Urinary bladder (tissue), 4 donors: ENCODE measurements around the gene TMEM184B. TPM values are rescaled to one million over a fixed set of nuclear protein-coding genes. Genes with fewer than 3 reads are reported as not detected.
"Not testable (repeated sequence)": the region's sequence is repeated elsewhere in the genome, so short reads cannot be mapped to it uniquely, and the experiment has no call there.

Experiments
- DNase-seq: peaks from one replicate; pipeline ENCODE4 v3.0.0-alpha.2; 2015; ENCODE audit errors: extremely low spot score
- H3K27ac ChIP-seq: one replicate; pipeline ENCODE4 v1.5.1; 2013; ENCODE audit warnings: low read depth, mild to moderate bottlenecking, moderate library complexity
- H3K36me3 ChIP-seq: one replicate; pipeline ENCODE4 v1.6.1; 2013; ENCODE audit warnings: mild to moderate bottlenecking, moderate library complexity; ENCODE audit not compliant: insufficient read depth
- H3K4me1 ChIP-seq: one replicate; pipeline ENCODE4 v1.6.1; 2013; ENCODE audit warnings: mild to moderate bottlenecking, moderate library complexity; ENCODE audit not compliant: insufficient read depth
- H3K4me3 ChIP-seq: one replicate; pipeline ENCODE4 v1.5.1; 2013; ENCODE audit warnings: low read depth, low read length
- WGBS: extraction: QIAGEN DNeasy Blood & Tissue Kit; methylation state at CpG from one replicate; pipeline ENCODE4 v1.1.7; 2013; 5-methylcytosine and 5-hydroxymethylcytosine counted together
- polyA plus RNA-seq: library from polyadenylated mRNA; stranded (reverse); fragments of 200-250 nt; gene quantifications from one replicate; pipeline ENCODE4 v1.2.3, GENCODE V29; 2013
- total RNA-seq: library from RNA; depleted of rRNA; stranded (reverse); fragments of >200 nt; gene quantifications from one replicate; pipeline ENCODE4 v1.2.3, GENCODE V29; 2014
- donor health status: healthy with polysubstance abuse.
- donor health status: healthy.

The TMEM184B gene
- total and polyA plus RNA-seq, 2 donors, result 24.8 to 51.5 TPM

- Histone ChIP-seq H3K4me3 (no peak overlapping the region), H3K27ac (peak overlapping the region; percentile 63), H3K4me1 (no peaks in the 10 kb centered on the region), H3K36me3 (no peaks in the 10 kb centered on the region)
- 33% methylated on average over 20 of the region's 20 CpGs for WGBS
- no peak for DNase-seq
Observed at GRCh38 chr22:38243007-38243765, 29.6 kb downstream of the TMEM184B start.

- Histone ChIP-seq H3K36me3 (no peaks in the 10 kb centered on the region), H3K27ac (no peak overlapping the region), H3K4me3 (no peak overlapping the region), H3K4me1 (no peaks in the 10 kb centered on the region)
- WGBS, result 58% methylated on average over 6 of the region's 6 CpGs
- DNase-seq, result no peak
Observed at GRCh38 chr22:38240734-38241252, 32.0 kb downstream of the TMEM184B start.

- no peak overlapping the region for H3K4me3 ChIP-seq
- WGBS, result 29% methylated on average over 14 of the region's 14 CpGs
- peak overlapping the region; percentile 63 for H3K27ac ChIP-seq
- DNase-seq, result no peak
- no peaks in the 10 kb centered on the region for H3K4me1 ChIP-seq
- H3K36me3 ChIP-seq, result no peaks in the 10 kb centered on the region
Observed at GRCh38 chr22:38239101-38239761, 33.6 kb downstream of the TMEM184B start.

- Histone ChIP-seq H3K4me1 (no peaks in the 10 kb centered on the region), H3K36me3 (no peaks in the 10 kb centered on the region), H3K27ac (peak overlapping the region; percentile 33), H3K4me3 (no peak overlapping the region)
- DNase-seq, result no peak
- WGBS, result 43% methylated on average over 9 of the region's 9 CpGs
Observed at GRCh38 chr22:38238519-38239071, 34.2 kb downstream of the TMEM184B start.

GRCh38 chr22:38236786-38237185 lies 36.0 kb downstream of the TMEM184B start:
- no peaks in the 10 kb centered on the region for H3K4me1 ChIP-seq
- H3K4me3 ChIP-seq, result no peak overlapping the region
- whole genome bisulfite sequencing, result 75% methylated on average over 8 of the region's 8 CpGs
- DNase-seq, result peak; percentile 74
- H3K36me3 ChIP-seq, result no peaks in the 10 kb centered on the region
- H3K27ac ChIP-seq, result peak overlapping the region; percentile 59

- Histone ChIP-seq H3K27ac (no peak overlapping the region), H3K4me1 (no peaks in the 10 kb centered on the region), H3K36me3 (no peaks in the 10 kb centered on the region), H3K4me3 (no peak overlapping the region)
- no peak for DNase-seq
- 72% methylated on average over 14 of the region's 14 CpGs for WGBS
Observed at GRCh38 chr22:38235240-38235850, 37.5 kb downstream of the TMEM184B start.

- not testable (repeated sequence) for H3K4me1 ChIP-seq, H3K4me3 ChIP-seq, H3K27ac ChIP-seq, DNase-seq, H3K36me3 ChIP-seq
- 93% methylated on average over 10 of the region's 10 CpGs for WGBS
Observed at GRCh38 chr22:38233856-38234255, 39.0 kb downstream of the TMEM184B start.

GRCh38 chr22:38233427-38233826 lies 39.4 kb downstream of the TMEM184B start:
- H3K4me3 ChIP-seq, result no peak overlapping the region
- 83% methylated on average over 6 of the region's 6 CpGs for WGBS
- no peak for DNase-seq
- no peaks in the 10 kb centered on the region for H3K36me3 ChIP-seq
- H3K27ac ChIP-seq, result no peak overlapping the region
- H3K4me1 ChIP-seq, result no peaks in the 10 kb centered on the region

- WGBS, result 79% methylated on average over 8 of the region's 8 CpGs
- H3K27ac ChIP-seq, result no peak overlapping the region
- no peak for DNase-seq
- no peaks in the 10 kb centered on the region for H3K4me1 ChIP-seq
- H3K4me3 ChIP-seq, result no peak overlapping the region
- no peaks in the 10 kb centered on the region for H3K36me3 ChIP-seq
Observed at GRCh38 chr22:38232196-38232595, 40.6 kb downstream of the TMEM184B start.

- H3K36me3 ChIP-seq, result no peaks in the 10 kb centered on the region
- 80% methylated on average over 9 of the region's 9 CpGs for WGBS
Observed at GRCh38 chr22:38230916-38231315, 41.9 kb downstream of the TMEM184B start.

GRCh38 chr22:38230108-38230825 lies 42.5 kb downstream of the TMEM184B start:
- WGBS, result 67% methylated on average over 15 of the region's 15 CpGs
- DNase-seq, result no peak
- H3K27ac ChIP-seq, result peak overlapping the region; percentile 31
- H3K36me3 ChIP-seq, result no peaks in the 10 kb centered on the region
- H3K4me1 ChIP-seq, result no peaks in the 10 kb centered on the region
- H3K4me3 ChIP-seq, result no peak overlapping the region

More at GRCh38 chr22:38230916-38231315, 41.9 kb downstream of the TMEM184B start:
- H3K4me3 ChIP-seq, result no peak overlapping the region
- no peak for DNase-seq
- H3K27ac ChIP-seq, result no peak overlapping the region
- no peaks in the 10 kb centered on the region for H3K4me1 ChIP-seq

- H3K4me1 ChIP-seq, result no peaks in the 10 kb centered on the region
- H3K36me3 ChIP-seq, result peaks cover 3% of the 10 kb centered on the region
- no peak for DNase-seq
- WGBS, result 58% methylated on average over 14 of the region's 14 CpGs
- no peak overlapping the region for H3K4me3 ChIP-seq
- H3K27ac ChIP-seq, result peak overlapping the region; percentile 79
Observed at GRCh38 chr22:38228873-38229740, 43.7 kb downstream of the TMEM184B start.
